IPS-18c (cell line): Measurements from ENCODE around the gene SEMA3D.

ENCODE experiments used
- H3K4me3 ChIP-seq: 2 replicates; pipeline ENCODE4 v1.7.0; 2013; ENCODE audit warnings: low read depth, mild to moderate bottlenecking, low read length, moderate library complexity; ENCODE audit not compliant: insufficient read depth
- H3K9me3 ChIP-seq: one replicate; pipeline ENCODE4 v1.6.1; 2013; ENCODE audit warnings: mild to moderate bottlenecking, low read length, moderate library complexity; ENCODE audit not compliant: control insufficient read depth, insufficient read depth

Gene SEMA3D

GRCh38 chr7:85104432-85105205 lies 82.2 kb downstream of the SEMA3D start:
- Histone ChIP-seq H3K4me3 (no peak overlapping the region), H3K9me3 (no peaks in the 10 kb centered on the region)

GRCh38 chr7:85103962-85104361 lies 82.9 kb downstream of the SEMA3D start:
- Histone ChIP-seq H3K4me3 (no peak overlapping the region), H3K9me3 (no peaks in the 10 kb centered on the region)

GRCh38 chr7:85103357-85103756 lies 83.5 kb downstream of the SEMA3D start:
- H3K4me3 ChIP-seq = no peak overlapping the region
- H3K9me3 ChIP-seq = no peaks in the 10 kb centered on the region

GRCh38 chr7:85102813-85103350 lies 84.0 kb downstream of the SEMA3D start:
- no peak overlapping the region for H3K4me3 ChIP-seq
- H3K9me3 ChIP-seq = no peaks in the 10 kb centered on the region

GRCh38 chr7:85101347-85101746 lies 85.5 kb downstream of the SEMA3D start:
- no peaks in the 10 kb centered on the region for H3K9me3 ChIP-seq
- no peak overlapping the region for H3K4me3 ChIP-seq

- H3K4me3 ChIP-seq = no peak overlapping the region
- H3K9me3 ChIP-seq = no peaks in the 10 kb centered on the region
Measured at GRCh38 chr7:85097844-85098243, 89.0 kb downstream of the SEMA3D start.

GRCh38 chr7:85095806-85096205 lies 91.0 kb downstream of the SEMA3D start:
- Histone ChIP-seq H3K4me3 (no peak overlapping the region), H3K9me3 (no peaks in the 10 kb centered on the region)

- no peaks in the 10 kb centered on the region for H3K9me3 ChIP-seq
Measured at GRCh38 chr7:85095366-85095765, 91.5 kb downstream of the SEMA3D start.

GRCh38 chr7:85094046-85094725 lies 92.7 kb downstream of the SEMA3D start:
- no peaks in the 10 kb centered on the region for H3K9me3 ChIP-seq
- H3K4me3 ChIP-seq = no peak overlapping the region

More at GRCh38 chr7:85095366-85095765, 91.5 kb downstream of the SEMA3D start:
- H3K4me3 ChIP-seq = no peak overlapping the region

GRCh38 chr7:85091565-85091928 lies 95.3 kb downstream of the SEMA3D start:
- no peaks in the 10 kb centered on the region for H3K9me3 ChIP-seq
- H3K4me3 ChIP-seq = no peak overlapping the region

GRCh38 chr7:85090919-85091564 lies 95.8 kb downstream of the SEMA3D start:
- Histone ChIP-seq H3K9me3 (no peaks in the 10 kb centered on the region), H3K4me3 (no peak overlapping the region)

- no peaks in the 10 kb centered on the region for H3K9me3 ChIP-seq
- H3K4me3 ChIP-seq = no peak overlapping the region
Measured at GRCh38 chr7:85090143-85090542, 96.7 kb downstream of the SEMA3D start.

GRCh38 chr7:85081846-85082245 lies 105.0 kb downstream of the SEMA3D start:
- no peak overlapping the region for H3K4me3 ChIP-seq
- H3K9me3 ChIP-seq = no peaks in the 10 kb centered on the region

GRCh38 chr7:85081392-85081791 lies 105.5 kb downstream of the SEMA3D start:
- Histone ChIP-seq H3K9me3 (no peaks in the 10 kb centered on the region), H3K4me3 (no peak overlapping the region)

- Histone ChIP-seq H3K9me3 (no peaks in the 10 kb centered on the region), H3K4me3 (no peak overlapping the region)
Measured at GRCh38 chr7:85079434-85079833, 107.4 kb downstream of the SEMA3D start.

- H3K9me3 ChIP-seq = no peaks in the 10 kb centered on the region
- H3K4me3 ChIP-seq = no peak overlapping the region
Measured at GRCh38 chr7:85078181-85078580, 108.7 kb downstream of the SEMA3D start.

- Histone ChIP-seq H3K9me3 (no peaks in the 10 kb centered on the region), H3K4me3 (no peak overlapping the region)
Measured at GRCh38 chr7:85075864-85076263, 111.0 kb downstream of the SEMA3D start.

- Histone ChIP-seq H3K4me3 (no peak overlapping the region), H3K9me3 (no peaks in the 10 kb centered on the region)
Measured at GRCh38 chr7:85074992-85075391, 111.9 kb downstream of the SEMA3D start.
